HG03159 (cell line): Measurements from ENCODE around the gene KCTD18.
A peak's percentile ranks its signal among the peaks of the same experiment; 100 is the strongest.

ENCODE experiments used
- ATAC-seq: cut with Tn5 transposase; IDR thresholded peaks from one replicate; pipeline ENCODE4 v1.9.1; 2021; ENCODE audit warnings: mild to moderate bottlenecking, moderate library complexity; ENCODE audit not compliant: unreplicated experiment

KCTD18 gene

GRCh38 chr2:200509612-200510433, at the start of gene KCTD18:
Gene KCTD18 (minus strand): TSS chr2:200510068. CDS start chr2:200507016, 3,052 bp downstream.
- peak; percentile 98 for ATAC-seq

GRCh38 chr2:200540793-200541192, 30.9 kb upstream of the KCTD18 start:
- ATAC-seq, result no peak

- no peak for ATAC-seq
Observed at GRCh38 chr2:200538139-200538538, 28.3 kb upstream of the KCTD18 start.

- no peak for ATAC-seq
Observed at GRCh38 chr2:200534572-200534971, 24.7 kb upstream of the KCTD18 start.

- no peak for ATAC-seq
Observed at GRCh38 chr2:200533754-200534153, 23.9 kb upstream of the KCTD18 start.

GRCh38 chr2:200528228-200528627, 18.4 kb upstream of the KCTD18 start:
- ATAC-seq, result no peak

- ATAC-seq, result peak; percentile 100
Observed at GRCh38 chr2:200525882-200526651, 16.2 kb upstream of the KCTD18 start, which contains the start of gene SGO2. Gene SGO2 (plus strand): TSS chr2:200526207. CDS start chr2:200532976, 6,769 bp downstream.

GRCh38 chr2:200525551-200525881, 15.6 kb upstream of the KCTD18 start:
- ATAC-seq, result no peak

GRCh38 chr2:200525066-200525465, 15.2 kb upstream of the KCTD18 start:
- no peak for ATAC-seq

GRCh38 chr2:200523604-200524003, 13.7 kb upstream of the KCTD18 start:
- no peak for ATAC-seq

GRCh38 chr2:200523158-200523557, 13.3 kb upstream of the KCTD18 start:
- no peak for ATAC-seq

- no peak for ATAC-seq
Observed at GRCh38 chr2:200515155-200515554, 5.3 kb upstream of the KCTD18 start.

- peak; percentile 0 for ATAC-seq
Observed at GRCh38 chr2:200509235-200509611, 645 bp downstream of the KCTD18 start.

GRCh38 chr2:200507179-200507578, 2.7 kb downstream of the KCTD18 start:
- no peak for ATAC-seq

GRCh38 chr2:200506679-200507078, 3.2 kb downstream of the KCTD18 start:
- ATAC-seq, result no peak

GRCh38 chr2:200502196-200502595, 7.7 kb downstream of the KCTD18 start:
- ATAC-seq, result no peak

GRCh38 chr2:200498402-200499162, 11.3 kb downstream of the KCTD18 start:
- ATAC-seq, result no peak

- ATAC-seq, result no peak
Observed at GRCh38 chr2:200496696-200497095, 13.2 kb downstream of the KCTD18 start.

GRCh38 chr2:200494048-200494447, 15.8 kb downstream of the KCTD18 start:
- ATAC-seq, result no peak

GRCh38 chr2:200492656-200493055, 17.2 kb downstream of the KCTD18 start:
- ATAC-seq, result no peak

- ATAC-seq, result no peak
Observed at GRCh38 chr2:200490001-200490400, 19.9 kb downstream of the KCTD18 start.
